ENCODE measurements around the gene IL1RN.

DNA sequence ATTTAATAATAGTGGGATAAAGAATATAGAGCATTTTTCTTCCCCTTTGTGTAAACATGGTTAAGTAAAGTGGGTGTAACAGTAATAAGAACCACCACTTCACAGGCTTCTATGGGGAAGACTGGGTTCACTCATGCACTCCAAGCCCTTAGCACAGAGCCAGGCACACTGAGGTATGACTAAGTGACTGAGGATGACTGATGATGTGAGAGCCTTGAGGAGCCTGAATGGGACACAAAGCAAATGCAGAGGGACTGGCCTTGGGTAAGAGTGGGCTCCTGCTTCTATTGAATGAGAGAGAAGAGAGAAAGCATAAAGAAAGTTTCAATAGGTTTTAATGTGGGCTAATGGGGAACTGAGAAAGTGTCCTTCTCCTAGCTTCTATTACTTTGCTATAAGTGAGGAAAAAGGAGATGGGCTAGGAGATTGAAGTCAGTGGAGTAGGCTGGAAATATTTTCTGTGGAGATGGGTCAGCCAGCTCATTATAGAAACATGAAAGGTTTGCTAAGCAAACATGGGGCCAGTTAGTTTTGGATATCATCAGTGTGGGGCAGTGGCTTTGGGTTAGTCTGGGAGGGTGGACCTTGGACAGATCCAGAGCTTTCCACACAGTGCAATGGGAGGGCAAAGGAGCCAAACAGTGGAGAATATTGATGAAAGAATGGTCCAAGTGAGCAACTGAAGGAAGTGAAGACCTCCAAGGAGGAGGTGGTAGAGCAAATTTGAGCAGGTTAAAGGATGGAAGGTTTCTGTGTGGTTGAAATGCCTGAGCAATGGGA, 39.0 kb upstream of the IL1RN start:
- TF ChIP-seq CTCF (conservative IDR thresholded peaks at IDR 0.05 in 1 of 2, IDR thresholded peaks at IDR 0.05 in 1 of 2; ENCODE audit: extremely low read depth in 1 of 2, insufficient read depth in 1 of 2, low read depth in 1 of 2, low read length in 2 of 2) (no peak), EZH2 (IDR thresholded peaks at IDR 0.05; ENCODE audit: borderline replicate concordance, low read length) (no peak)

Measured in mammary epithelial cell (primary cell).